NCI-H2081 treated with DMSO at 0.1 percent for 48 hours (cell line): ENCODE data around the gene PEAR1.
"Not testable (repeated sequence)": the region's sequence is repeated elsewhere in the genome, so short reads cannot be mapped to it uniquely, and the experiment has no call there.

Experiments
- DNase-seq: peaks from one replicate; lab custom pipeline; 2025; lab: John Stamatoyannopoulos, UW

Gene PEAR1

GRCh38 chr1:156920233-156921052 lies 26.9 kb downstream of the PEAR1 start, which contains the start of gene LRRC71:
LRRC71 (plus strand) TSS chr1:156920632; CDS start chr1:156920804, 172 bp downstream.
- DNase-seq = no peak

- DNase-seq = no peak
These were observed 27.6 kb downstream of the PEAR1 start for GRCh38 chr1:156921053-156921529.

GRCh38 chr1:156922986-156923669 lies 29.6 kb downstream of the PEAR1 start:
- DNase-seq = peak; percentile 51

- no peak for DNase-seq
These were observed 30.4 kb downstream of the PEAR1 start for GRCh38 chr1:156923670-156924477.

GRCh38 chr1:156924478-156925153 lies 31.1 kb downstream of the PEAR1 start:
- no peak for DNase-seq

GRCh38 chr1:156925154-156926010 lies 31.9 kb downstream of the PEAR1 start:
- DNase-seq = no peak

GRCh38 chr1:156926175-156926574 lies 32.7 kb downstream of the PEAR1 start:
- DNase-seq = no peak

- not testable (repeated sequence) for DNase-seq
These were observed 33.2 kb downstream of the PEAR1 start for GRCh38 chr1:156926695-156927094.

- DNase-seq = no peak
These were observed 33.9 kb downstream of the PEAR1 start for GRCh38 chr1:156927215-156928042.

- no peak for DNase-seq
These were observed 34.6 kb downstream of the PEAR1 start for GRCh38 chr1:156928043-156928602.

- no peak for DNase-seq
These were observed 36.2 kb downstream of the PEAR1 start for GRCh38 chr1:156929596-156930238.

- DNase-seq = no peak
These were observed 37.0 kb downstream of the PEAR1 start for GRCh38 chr1:156930483-156930882.

- DNase-seq = no peak
These were observed 37.9 kb downstream of the PEAR1 start for GRCh38 chr1:156931211-156931952.

- DNase-seq = no peak
These were observed 38.6 kb downstream of the PEAR1 start for GRCh38 chr1:156931974-156932710.

GRCh38 chr1:156933136-156933535 lies 39.6 kb downstream of the PEAR1 start:
- DNase-seq = no peak

GRCh38 chr1:156935505-156936128 lies 42.1 kb downstream of the PEAR1 start:
- no peak for DNase-seq

- no peak for DNase-seq
These were observed 42.7 kb downstream of the PEAR1 start for GRCh38 chr1:156936191-156936590.
